ENCODE results near the gene HRH3. TPM values are rescaled to one million over a fixed set of nuclear protein-coding genes. Genes with fewer than 3 reads are reported as not detected.

The HRH3 gene
- total RNA-seq, 1 experiment from 2014 or later = 1.8 TPM

DNA sequence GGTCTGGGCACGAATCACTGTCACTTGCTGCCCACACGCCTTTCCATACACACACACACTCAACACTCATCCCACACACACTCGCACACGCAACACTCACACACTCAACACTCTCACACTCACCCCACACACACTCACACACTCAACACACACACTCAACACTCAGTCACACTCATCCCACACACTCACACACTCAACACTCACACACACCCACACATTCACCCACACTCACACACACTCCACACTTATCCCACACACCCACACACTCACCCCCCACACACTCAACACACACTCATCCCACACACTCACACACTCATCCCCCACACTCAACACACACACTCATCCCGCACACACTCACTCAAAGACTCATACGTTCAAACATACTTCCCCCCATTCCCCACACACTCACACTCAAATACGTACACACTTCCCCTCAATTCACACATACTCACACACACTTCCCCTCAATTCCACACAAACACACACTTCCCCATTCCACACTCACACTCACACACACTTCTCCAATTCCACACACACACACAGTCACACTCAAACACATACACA is 9.0 kb upstream of the HRH3 start:
- Histone ChIP-seq H2AFZ (ENCODE audit: low read length) (no peak overlapping the region), H4K20me1 (ENCODE audit: control insufficient read depth, insufficient read depth, insufficient read length) (no peaks in the 10 kb centered on the region), H3K79me2 (ENCODE audit: insufficient read depth, low read length) (no peaks in the 10 kb centered on the region), H3K27me3 (ENCODE audit: insufficient read depth, low read length) (no peaks in the 10 kb centered on the region), H4K91ac (ENCODE audit: insufficient read length, low read depth, low read length) (no peak overlapping the region), H3K9me3 (ENCODE audit: control insufficient read depth, low read depth, low read length) (no peaks in the 10 kb centered on the region), H3K9ac (ENCODE audit: extremely low read depth, insufficient read length, low read length) (no peak overlapping the region), H3K14ac (ENCODE audit: insufficient read depth, low read length) (no peak overlapping the region), H4K8ac (replicated peaks; ENCODE audit: insufficient read length, low read depth, low read length) (no peak overlapping the region), H3K27ac (ENCODE audit: insufficient read length, low read depth, low read length) (no peak overlapping the region), H3T11ph (ENCODE audit: low read length) (no peak overlapping the region), H2BK12ac (ENCODE audit: insufficient read length, low read depth, low read length) (no peak overlapping the region), H2BK15ac (ENCODE audit: low read depth, low read length) (no peak overlapping the region), H3K4me2 (ENCODE audit: insufficient read depth, insufficient read length, low read length) (no peak overlapping the region), H4K5ac (ENCODE audit: insufficient read length, low read depth, low read length) (no peak overlapping the region), H3K23ac (ENCODE audit: insufficient read length, low read depth, low read length) (no peak overlapping the region), H2BK120ac (ENCODE audit: low read depth, low read length, poor library complexity, severe bottlenecking) (no peak overlapping the region), H2AK5ac (ENCODE audit: insufficient read length, low read length) (no peak overlapping the region), H3K4me1 (ENCODE audit: insufficient read depth, low read length) (no peaks in the 10 kb centered on the region; the same call in 1 of the 2 replicates), H2BK5ac (ENCODE audit: insufficient read length, low read length) (no peak overlapping the region), H3K4ac (ENCODE audit: low read depth, low read length) (no peak overlapping the region), H3K18ac (ENCODE audit: insufficient read length, low read depth, low read length) (no peak overlapping the region), H3K56ac (ENCODE audit: insufficient read length, low read depth, low read length) (no peak overlapping the region), H3K23me2 (ENCODE audit: insufficient read length, low read depth, low read length, poor library complexity, severe bottlenecking) (no peaks in the 10 kb centered on the region), H3K79me1 (ENCODE audit: insufficient read depth, low read depth, low read length, poor library complexity, severe bottlenecking) (no peaks in the 10 kb centered on the region), H2BK20ac (ENCODE audit: low read depth, low read length, poor library complexity, severe bottlenecking) (no peak overlapping the region)
- Mint-ChIP-seq H3K27me3 (ENCODE audit: low read depth) (peaks cover 35% of the 10 kb centered on the region), H3K4me3 (no peak overlapping the region), H3K27ac (no peak overlapping the region), H3K4me1 (peaks cover 2% of the 10 kb centered on the region in 2 experiments; a peak in 2 of 4 replicates), H3K9me3 (peaks cover 0 to 3% of the 10 kb centered on the region in 2 experiments; a peak in 2 of 5 replicates), H3K36me3 (ENCODE audit: insufficient read depth in 1 of 3, low read depth in 3 of 3) (no peaks in the 10 kb centered on the region)
- no peak for DNase-seq
- no peak for TF ChIP-seq CTCF (conservative IDR thresholded peaks at IDR 0.05)
- WGBS (ENCODE audit: extremely low coverage, insufficient read length, low lambda C conversion rate) = 100% methylated on average over 5 of the region's 7 CpGs
